ENCODE results near the gene TGM5. TPM values are rescaled to one million over a fixed set of nuclear protein-coding genes. Genes with fewer than 3 reads are reported as not detected.

The TGM5 gene
- total RNA-seq, 6 donors from 2014 or later, result 0.30 TPM; not detected in 5

DNA sequence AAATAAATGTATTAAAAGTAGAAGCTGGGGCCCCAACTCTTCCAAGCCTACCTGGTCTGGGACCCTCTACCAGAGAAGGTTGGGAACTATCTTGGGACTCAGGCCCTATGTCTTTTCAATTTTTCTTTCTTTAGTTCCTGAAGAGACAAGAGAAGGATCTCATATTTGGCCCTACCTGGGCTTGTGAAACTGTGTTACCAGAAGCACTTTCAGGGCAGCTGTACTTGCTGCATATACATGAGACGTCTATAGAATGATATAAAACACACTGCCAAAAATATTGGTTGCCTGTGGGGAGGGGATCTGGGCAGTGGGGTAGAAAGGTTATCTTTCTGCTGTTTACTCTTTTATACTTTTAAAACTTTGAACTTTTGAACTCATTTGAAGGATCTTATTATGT lies 45.3 kb downstream of the TGM5 start:
- no peak for ATAC-seq (ENCODE audit: low FRiP score in 2 of 2)
- 62 to 87% methylated on average over 1 of the region's 1 CpG for WGBS, 2 donors

DNA sequence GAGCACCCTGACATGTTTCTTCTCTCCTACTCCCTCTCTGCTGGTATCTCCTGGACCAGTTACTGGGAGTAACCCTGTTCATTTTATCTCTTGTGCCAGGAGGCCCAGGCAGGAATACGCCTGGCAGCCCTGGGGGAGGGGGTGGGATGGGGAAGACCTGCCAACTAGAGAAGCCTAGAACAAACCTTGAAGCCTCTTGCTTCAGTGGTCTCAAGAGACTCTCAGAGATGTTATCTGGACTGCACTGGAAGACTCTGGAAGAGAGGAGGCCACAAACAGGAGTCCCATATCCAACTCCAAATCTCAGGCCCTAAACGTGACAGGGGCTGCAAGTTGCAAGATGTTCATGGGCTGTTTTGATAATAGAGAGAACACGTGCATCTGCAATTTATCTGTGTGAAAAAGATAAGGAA lies 45.7 kb downstream of the TGM5 start, which contains the start of gene EPB42:
Gene EPB42, minus strand, starts transcription at position 28 of the 413 bp plus-strand sequence. CDS start 193 bp downstream, outside the sequence.
- ATAC-seq (ENCODE audit: low FRiP score in 2 of 2) (no peak), DNase-seq (no peak)
- Histone ChIP-seq H3K4me1 (no peaks in the 10 kb centered on the region), H3K27ac (no peak within 1 kb of the TSS), H3K27me3 (no peaks in the 10 kb centered on the region), H3K9me3 (no peaks in the 10 kb centered on the region), H3K4me3 (no peak within 1 kb of the TSS), H3K36me3 (no peaks in the 10 kb centered on the region)
- WGBS, 2 donors, result 67 to 71% methylated on average over 3 of the region's 3 CpGs
- no peak for TF ChIP-seq POLR2AphosphoS5 (IDR thresholded peaks at IDR 0.05)
- no peak for TF ChIP-seq EP300 (IDR thresholded peaks at IDR 0.05)
- TF ChIP-seq POLR2A (IDR thresholded peaks at IDR 0.05), result no peak
- TF ChIP-seq, protein P1, sequence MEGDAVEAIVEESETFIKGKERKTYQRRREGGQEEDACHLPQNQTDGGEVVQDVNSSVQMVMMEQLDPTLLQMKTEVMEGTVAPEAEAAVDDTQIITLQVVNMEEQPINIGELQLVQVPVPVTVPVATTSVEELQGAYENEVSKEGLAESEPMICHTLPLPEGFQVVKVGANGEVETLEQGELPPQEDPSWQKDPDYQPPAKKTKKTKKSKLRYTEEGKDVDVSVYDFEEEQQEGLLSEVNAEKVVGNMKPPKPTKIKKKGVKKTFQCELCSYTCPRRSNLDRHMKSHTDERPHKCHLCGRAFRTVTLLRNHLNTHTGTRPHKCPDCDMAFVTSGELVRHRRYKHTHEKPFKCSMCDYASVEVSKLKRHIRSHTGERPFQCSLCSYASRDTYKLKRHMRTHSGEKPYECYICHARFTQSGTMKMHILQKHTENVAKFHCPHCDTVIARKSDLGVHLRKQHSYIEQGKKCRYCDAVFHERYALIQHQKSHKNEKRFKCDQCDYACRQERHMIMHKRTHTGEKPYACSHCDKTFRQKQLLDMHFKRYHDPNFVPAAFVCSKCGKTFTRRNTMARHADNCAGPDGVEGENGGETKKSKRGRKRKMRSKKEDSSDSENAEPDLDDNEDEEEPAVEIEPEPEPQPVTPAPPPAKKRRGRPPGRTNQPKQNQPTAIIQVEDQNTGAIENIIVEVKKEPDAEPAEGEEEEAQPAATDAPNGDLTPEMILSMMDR (IDR thresholded peaks at IDR 0.05), result no peak

More for the DNA sequence above, 45.3 kb downstream of the TGM5 start:
- TF ChIP-seq, protein P1 (IDR thresholded peaks at IDR 0.05), result no peak
- TF ChIP-seq EP300 (IDR thresholded peaks at IDR 0.05), result no peak
- no peak for TF ChIP-seq POLR2AphosphoS5 (IDR thresholded peaks at IDR 0.05)
- TF ChIP-seq POLR2A (IDR thresholded peaks at IDR 0.05), result no peak
- Histone ChIP-seq H3K27ac (no peak overlapping the region), H3K36me3 (no peaks in the 10 kb centered on the region), H3K9me3 (no peaks in the 10 kb centered on the region), H3K4me1 (no peaks in the 10 kb centered on the region), H3K27me3 (no peaks in the 10 kb centered on the region), H3K4me3 (no peak overlapping the region)
- DNase-seq, result no peak

DNA sequence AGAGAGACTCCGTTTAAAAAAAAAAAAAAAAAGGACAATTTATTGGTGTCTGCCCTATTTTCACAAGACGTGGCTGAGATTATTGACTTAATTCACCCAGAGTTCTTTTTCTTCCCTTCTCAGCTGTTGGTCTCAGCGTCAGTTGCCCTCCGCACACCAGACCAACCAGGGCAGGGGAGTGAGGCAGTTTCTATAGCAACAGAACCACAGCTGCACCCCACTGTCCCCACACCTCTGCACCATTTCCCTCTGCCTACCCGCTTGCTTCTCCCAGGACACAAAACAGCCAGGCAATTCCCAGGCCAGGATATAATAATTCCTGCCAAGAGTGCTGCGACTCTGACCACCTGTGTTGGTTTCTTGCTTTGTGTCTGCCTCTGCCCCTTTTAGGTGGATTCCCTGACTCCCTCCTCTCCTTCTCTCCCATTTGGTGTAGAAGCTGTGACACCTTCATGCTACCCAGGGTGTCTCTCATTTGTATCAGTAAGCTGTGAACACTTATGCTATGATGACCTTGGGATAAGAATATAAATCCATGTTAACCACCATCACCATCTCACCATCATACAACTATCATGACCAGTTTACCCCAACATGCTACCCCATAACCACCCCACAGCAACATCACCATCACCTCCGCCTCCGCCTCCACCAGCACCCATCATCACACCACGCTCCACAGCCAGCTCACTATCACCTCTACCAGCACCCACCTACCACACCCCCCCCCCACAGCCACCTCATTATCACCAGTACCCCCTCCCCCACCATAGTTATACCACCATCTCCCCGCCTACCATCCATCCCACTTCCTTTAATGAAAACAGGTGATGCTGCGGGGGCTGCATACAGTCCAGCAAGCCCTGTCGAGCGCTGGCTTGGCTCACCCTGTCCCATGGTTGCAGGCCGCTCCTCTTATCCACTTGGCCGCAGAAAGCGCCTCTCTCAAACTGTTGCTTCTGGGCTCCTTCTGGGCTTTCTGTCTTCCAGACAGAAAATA lies 46.5 kb downstream of the TGM5 start:
- H3K4me1 ChIP-seq, result no peaks in the 10 kb centered on the region
- H3K27ac ChIP-seq, result no peak overlapping the region
- TF ChIP-seq, protein P1 (IDR thresholded peaks at IDR 0.05), result no peak
- no peak for TF ChIP-seq POLR2A (IDR thresholded peaks at IDR 0.05)
- TF ChIP-seq POLR2AphosphoS5 (IDR thresholded peaks at IDR 0.05), result no peak
- TF ChIP-seq EP300 (IDR thresholded peaks at IDR 0.05), result no peak
- ATAC-seq (ENCODE audit: low FRiP score in 2 of 2) (no peak), DNase-seq (no peak)
- WGBS, 2 donors, result 86 to 88% methylated on average over 16 of the region's 16 CpGs
- no peak overlapping the region for H3K4me3 ChIP-seq
- H3K36me3 ChIP-seq, result no peaks in the 10 kb centered on the region
- H3K9me3 ChIP-seq, result no peaks in the 10 kb centered on the region
- no peaks in the 10 kb centered on the region for H3K27me3 ChIP-seq

DNA sequence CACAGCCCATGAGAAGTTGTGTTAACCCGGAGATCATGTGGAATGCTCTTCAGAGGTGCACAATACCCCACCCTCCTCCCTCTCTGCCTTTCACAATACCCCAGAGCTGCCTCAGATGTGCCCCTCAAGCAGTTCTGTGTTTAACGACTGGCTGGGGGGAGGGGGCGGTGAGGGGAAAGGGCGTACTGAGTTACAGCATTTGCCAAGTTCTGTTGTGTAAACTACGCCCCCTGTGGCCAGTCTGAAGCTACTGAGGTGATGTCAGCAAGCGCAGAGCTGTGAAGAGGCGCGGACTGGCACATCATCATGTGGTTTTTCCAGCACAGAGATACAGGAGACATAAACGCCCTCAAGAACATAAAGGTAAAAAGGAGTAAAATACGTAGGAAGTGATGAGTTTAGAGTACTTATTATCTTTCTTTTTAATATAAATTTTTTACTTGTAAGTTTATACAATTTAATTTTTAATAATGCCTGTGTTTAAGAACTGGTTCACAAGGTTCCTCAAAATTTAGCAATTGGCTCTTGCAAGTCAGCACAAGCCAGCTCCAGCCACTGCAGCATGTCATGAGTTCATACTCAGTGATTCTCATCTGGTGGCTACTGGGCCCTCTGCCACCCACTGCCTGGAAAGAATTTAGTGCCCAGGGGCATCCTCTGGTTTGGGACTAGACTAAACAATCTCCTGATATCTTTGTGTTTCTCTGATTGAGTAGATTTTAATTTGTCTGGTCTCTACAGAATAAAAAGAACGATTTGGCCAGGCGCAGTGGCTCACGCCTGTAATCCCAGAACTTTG lies 47.6 kb downstream of the TGM5 start:
- no peak overlapping the region for H3K27ac ChIP-seq
- DNase-seq (no peak), ATAC-seq (ENCODE audit: low FRiP score in 2 of 2) (no peak)
- no peaks in the 10 kb centered on the region for H3K9me3 ChIP-seq
- no peak overlapping the region for H3K4me3 ChIP-seq
- no peaks in the 10 kb centered on the region for H3K4me1 ChIP-seq
- WGBS, 2 donors, result 51 to 55% methylated on average over 13 of the region's 13 CpGs
- H3K36me3 ChIP-seq, result no peaks in the 10 kb centered on the region
- TF ChIP-seq POLR2AphosphoS5 (IDR thresholded peaks at IDR 0.05) (no peak), EP300 (IDR thresholded peaks at IDR 0.05) (no peak), POLR2A (IDR thresholded peaks at IDR 0.05) (no peak)
- TF ChIP-seq, protein P1 (IDR thresholded peaks at IDR 0.05), result no peak
- H3K27me3 ChIP-seq, result no peaks in the 10 kb centered on the region

Measured in upper lobe of left lung (tissue), 6 donors.